Mucosa of rectum (tissue), 2 donors: ENCODE results near the gene WDR45B.

Source experiments
- H3K27ac ChIP-seq, 2 donors: one replicate each; pipeline ENCODE4 v1.7.0; 2013; ENCODE audit warnings: inconsistent platforms in 2 of 2, low read depth in 2 of 2, low read length in 2 of 2
- H3K27me3 ChIP-seq, 2 donors: one replicate each; pipeline ENCODE4 v1.7.0; 2013; ENCODE audit warnings: low read length in 2 of 2; ENCODE audit not compliant: control insufficient read depth in 2 of 2, insufficient read depth in 2 of 2
- H3K36me3 ChIP-seq, 2 donors: one replicate each; pipeline ENCODE4 v1.7.0; 2013; ENCODE audit warnings: low read length in 2 of 2; ENCODE audit not compliant: control insufficient read depth in 2 of 2, insufficient read depth in 2 of 2
- H3K4me1 ChIP-seq, 2 donors: one replicate each; pipeline ENCODE4 v1.7.0; 2013; ENCODE audit warnings: low read length in 2 of 2, mild to moderate bottlenecking in 1 of 2; ENCODE audit not compliant: control insufficient read depth in 2 of 2, insufficient read depth in 2 of 2
- H3K4me3 ChIP-seq, 2 donors: one replicate each; pipeline ENCODE4 v1.7.0; 2013; ENCODE audit warnings: low read length in 2 of 2
- H3K9ac ChIP-seq, 2 donors: one replicate each; pipeline ENCODE4 v1.7.0; 2013; ENCODE audit warnings: low read length in 2 of 2, low read depth in 1 of 2, mild to moderate bottlenecking in 1 of 2
- H3K9me3 ChIP-seq, 2 donors: one replicate each; pipeline ENCODE4 v1.7.0; 2013; ENCODE audit warnings: low read length in 2 of 2; ENCODE audit not compliant: control insufficient read depth in 2 of 2
- donor health status: healthy.
- donor health status: Normal muscosa, but diverticular disease.

Gene WDR45B

DNA sequence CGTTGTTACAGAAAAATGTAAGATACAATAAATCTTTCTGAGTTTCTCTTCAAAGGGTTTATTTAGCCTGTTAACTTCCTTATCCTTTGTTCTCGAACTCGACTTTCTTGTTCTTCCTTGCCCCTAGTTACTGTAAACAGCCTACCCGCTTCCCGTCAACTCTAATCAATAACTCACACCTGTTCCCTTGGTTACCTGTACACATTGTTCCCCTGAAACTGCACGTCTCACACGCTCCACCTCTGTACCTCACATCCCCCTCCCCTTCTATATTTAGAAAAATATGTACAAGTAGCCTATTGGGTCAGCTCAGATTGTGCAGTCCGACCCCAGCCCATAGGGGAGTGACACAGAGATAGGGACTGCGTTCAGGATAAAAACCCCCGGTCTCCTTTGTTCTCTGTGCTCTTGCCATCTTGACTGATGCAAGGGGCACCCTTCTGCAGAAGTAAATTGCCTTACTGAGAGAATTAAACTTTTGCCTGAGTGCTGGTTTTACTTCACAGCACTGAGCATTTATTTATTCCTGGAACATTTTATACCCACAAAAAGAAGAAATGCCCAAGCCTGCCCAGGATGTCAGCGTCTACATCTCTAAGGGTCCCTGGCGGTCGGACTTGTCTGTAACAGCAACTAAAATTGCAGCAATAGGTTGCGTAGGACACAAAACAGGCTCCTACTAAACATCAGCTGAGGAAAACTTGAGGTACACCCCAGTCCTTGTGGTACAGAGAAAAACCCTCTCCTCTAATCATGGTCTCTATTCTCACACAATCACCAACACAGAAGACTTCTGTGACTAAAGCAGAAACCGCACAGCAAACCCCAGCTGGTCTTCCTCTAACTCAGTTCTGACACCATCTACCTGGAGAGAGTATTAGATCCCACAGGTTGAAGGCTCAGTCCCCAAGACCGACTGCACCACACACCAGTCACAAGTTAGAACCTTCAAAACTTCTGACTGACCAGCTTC is 11.3 kb downstream of the WDR45B start:
- Histone ChIP-seq H3K4me1 (no peaks in the 10 kb centered on the region), H3K4me3 (no peak overlapping the region), H3K9me3 (peaks cover 0 to 2% of the 10 kb centered on the region in 2 donors), H3K27ac (peak overlapping the region; percentile 65 to 71), H3K36me3 (peaks cover 26 to 29% of the 10 kb centered on the region in 2 donors), H3K9ac (no peak overlapping the region), H3K27me3 (no peaks in the 10 kb centered on the region)

DNA sequence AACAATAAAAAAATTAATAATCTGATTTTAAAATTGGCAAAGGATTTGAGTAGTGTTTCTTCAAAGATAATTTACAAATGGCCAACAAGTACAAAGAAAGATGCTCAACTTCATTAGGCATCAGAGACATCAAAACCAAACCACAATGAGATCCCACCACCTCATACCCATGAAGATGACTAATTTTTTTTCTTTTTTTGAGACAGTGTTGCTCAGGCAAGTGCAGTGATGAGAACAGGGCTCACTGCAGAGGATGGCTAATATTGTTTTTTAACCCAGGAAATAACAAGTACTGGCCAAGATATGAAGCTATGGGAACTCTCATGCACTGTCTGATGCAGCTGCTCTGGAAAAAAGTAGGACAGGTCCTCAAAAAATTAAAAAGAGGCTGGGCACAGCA is 14.9 kb downstream of the WDR45B start:
- Histone ChIP-seq H3K36me3 (peaks cover 24 to 34% of the 10 kb centered on the region in 2 donors), H3K9ac (no peak overlapping the region), H3K4me1 (no peaks in the 10 kb centered on the region), H3K27ac (no peak overlapping the region), H3K4me3 (no peak overlapping the region), H3K9me3 (peaks cover 0 to 2% of the 10 kb centered on the region in 2 donors), H3K27me3 (no peaks in the 10 kb centered on the region)

DNA sequence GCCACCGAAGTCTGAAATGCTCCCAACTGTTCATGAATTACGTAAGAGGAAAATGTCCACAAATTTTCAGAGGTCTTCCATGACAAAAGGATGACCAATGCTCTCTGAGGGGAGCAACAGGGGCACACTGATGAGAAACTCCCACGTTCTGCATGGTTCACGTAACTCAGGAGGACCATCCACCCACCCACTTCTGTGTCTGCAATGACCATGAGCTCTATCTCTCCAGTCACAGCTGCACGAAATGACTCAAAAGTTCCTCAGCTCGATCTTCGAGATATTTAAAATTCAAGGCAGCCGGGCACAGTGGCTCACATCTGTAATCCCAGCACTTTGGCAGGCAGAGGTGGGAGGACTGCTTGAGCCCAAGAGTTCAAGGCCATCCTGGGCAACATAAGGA is 15.8 kb downstream of the WDR45B start:
- Histone ChIP-seq H3K4me3 (no peak overlapping the region), H3K27ac (no peak overlapping the region), H3K36me3 (peaks cover 26 to 39% of the 10 kb centered on the region in 2 donors), H3K9ac (no peak overlapping the region), H3K9me3 (peaks cover 0 to 2% of the 10 kb centered on the region in 2 donors), H3K4me1 (no peaks in the 10 kb centered on the region), H3K27me3 (no peaks in the 10 kb centered on the region)

DNA sequence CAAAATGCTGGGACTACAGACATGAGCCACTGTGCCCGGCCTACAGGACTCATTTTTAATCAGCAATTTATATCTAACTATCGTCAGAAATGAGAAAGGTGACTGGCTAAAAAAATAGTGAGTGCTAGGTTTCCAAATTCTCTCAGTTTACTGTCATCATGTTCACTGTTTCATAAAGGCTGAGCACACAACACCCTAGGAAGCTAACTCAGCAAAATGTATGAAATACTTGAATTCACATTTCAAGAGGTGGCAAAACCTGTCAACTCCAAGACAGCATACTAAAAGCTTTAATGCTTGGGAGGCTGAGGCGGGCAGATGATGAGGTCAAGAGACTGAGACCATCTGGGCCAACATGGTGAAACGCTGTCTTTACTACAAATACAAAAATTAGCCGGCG is 16.7 kb downstream of the WDR45B start:
- H3K4me3 ChIP-seq: no peak overlapping the region
- H3K36me3 ChIP-seq: peaks cover 30 to 40% of the 10 kb centered on the region in 2 donors
- no peak overlapping the region for H3K9ac ChIP-seq
- H3K27me3 ChIP-seq: no peaks in the 10 kb centered on the region
- H3K4me1 ChIP-seq: no peaks in the 10 kb centered on the region
- no peak overlapping the region for H3K27ac ChIP-seq
- no peaks in the 10 kb centered on the region for H3K9me3 ChIP-seq

DNA sequence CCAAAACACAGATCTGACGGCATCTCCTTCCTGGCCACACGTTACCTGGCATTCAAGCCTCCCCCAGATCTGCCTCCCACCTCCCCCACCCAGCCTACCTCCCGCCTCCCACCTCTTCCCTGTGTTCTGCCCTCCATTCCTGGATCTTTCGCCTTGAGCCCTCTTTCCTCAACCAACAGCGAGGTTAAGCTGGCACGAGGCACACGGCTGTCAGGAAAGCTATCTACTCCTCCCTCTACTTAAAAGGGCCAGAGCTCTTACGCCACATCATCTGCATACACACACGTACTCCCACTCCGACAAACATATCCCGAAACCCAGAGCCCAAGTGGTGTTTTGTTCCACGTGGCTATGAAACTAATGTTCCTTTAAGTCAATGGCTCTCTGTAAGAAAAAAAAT is 18.0 kb downstream of the WDR45B start:
- H3K9ac ChIP-seq: no peak overlapping the region
- H3K36me3 ChIP-seq: peaks cover 36 to 50% of the 10 kb centered on the region in 2 donors
- no peaks in the 10 kb centered on the region for H3K4me1 ChIP-seq
- H3K27me3 ChIP-seq: no peaks in the 10 kb centered on the region
- no peaks in the 10 kb centered on the region for H3K9me3 ChIP-seq
- no peak overlapping the region for H3K27ac ChIP-seq
- no peak overlapping the region for H3K4me3 ChIP-seq

- Histone ChIP-seq H3K4me1 (no peaks in the 10 kb centered on the region), H3K36me3 (peaks cover 40 to 55% of the 10 kb centered on the region in 2 donors), H3K27me3 (no peaks in the 10 kb centered on the region), H3K27ac (no peak overlapping the region), H3K9ac (no peak overlapping the region), H3K4me3 (no peak overlapping the region), H3K9me3 (no peaks in the 10 kb centered on the region)
These were observed 18.5 kb downstream of the WDR45B start for GRCh38 chr17:82629748-82630147.

DNA sequence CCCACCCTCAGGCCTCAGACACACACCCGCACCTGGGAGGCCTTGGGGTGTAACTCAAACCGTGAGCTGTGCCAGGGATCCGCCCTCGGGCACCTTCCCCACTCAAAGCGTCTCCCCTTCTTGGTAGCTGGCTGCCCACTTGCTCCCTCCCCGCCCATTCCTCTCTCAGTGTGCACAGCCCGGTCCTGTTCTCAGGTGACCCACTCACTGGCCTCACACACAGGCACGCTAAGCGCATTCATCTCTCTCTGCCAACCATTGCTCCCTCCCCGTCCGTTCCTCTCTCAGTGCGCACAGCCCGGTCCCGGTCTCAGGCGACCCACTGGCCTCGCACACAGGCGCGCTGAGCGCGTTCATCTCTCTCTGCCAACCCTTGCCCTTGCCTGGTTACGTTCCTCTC is 20.8 kb downstream of the WDR45B start:
- no peak overlapping the region for H3K9ac ChIP-seq
- no peak overlapping the region for H3K27ac ChIP-seq
- no peak overlapping the region for H3K4me3 ChIP-seq
- peaks cover 46 to 55% of the 10 kb centered on the region in 2 donors for H3K36me3 ChIP-seq
- no peaks in the 10 kb centered on the region for H3K9me3 ChIP-seq
- H3K27me3 ChIP-seq: no peaks in the 10 kb centered on the region
- no peaks in the 10 kb centered on the region for H3K4me1 ChIP-seq

- peak overlapping the region in 1 of 2 donors; percentile 14 for H3K9ac ChIP-seq
- H3K4me1 ChIP-seq: no peaks in the 10 kb centered on the region
- no peaks in the 10 kb centered on the region for H3K9me3 ChIP-seq
- no peaks in the 10 kb centered on the region for H3K27me3 ChIP-seq
- H3K36me3 ChIP-seq: peaks cover 58 to 67% of the 10 kb centered on the region in 2 donors
- no peak overlapping the region for H3K27ac ChIP-seq
- H3K4me3 ChIP-seq: no peak overlapping the region
These were observed 24.5 kb downstream of the WDR45B start for GRCh38 chr17:82623707-82624106.

- Histone ChIP-seq H3K36me3 (peaks cover 60 to 69% of the 10 kb centered on the region in 2 donors), H3K9me3 (no peaks in the 10 kb centered on the region), H3K4me3 (no peak overlapping the region), H3K27ac (no peak overlapping the region), H3K9ac (no peak overlapping the region), H3K4me1 (no peaks in the 10 kb centered on the region), H3K27me3 (no peaks in the 10 kb centered on the region)
These were observed 28.6 kb downstream of the WDR45B start for GRCh38 chr17:82619641-82620040.

- Histone ChIP-seq H3K27me3 (no peaks in the 10 kb centered on the region), H3K4me1 (no peaks in the 10 kb centered on the region), H3K27ac (no peak overlapping the region), H3K9me3 (no peaks in the 10 kb centered on the region), H3K36me3 (peaks cover 63 to 70% of the 10 kb centered on the region in 2 donors), H3K4me3 (no peak overlapping the region), H3K9ac (no peak overlapping the region)
These were observed 29.0 kb downstream of the WDR45B start for GRCh38 chr17:82619211-82619610.
